HUES6 (cell line): ENCODE data around the gene ABCB9.
"Not testable (repeated sequence)": the region's sequence is repeated elsewhere in the genome, so short reads cannot be mapped to it uniquely, and the experiment has no call there.

Source experiments
- H3K27ac ChIP-seq: 2 replicates; pipeline ENCODE4 v1.7.0; 2013; ENCODE audit warnings: low read depth, mild to moderate bottlenecking, low read length, inconsistent platforms
- H3K27me3 ChIP-seq: 2 replicates; pipeline ENCODE4 v1.6.1; 2013; ENCODE audit warnings: low read length; ENCODE audit not compliant: control insufficient read depth, insufficient read depth
- H3K36me3 ChIP-seq: 2 replicates; pipeline ENCODE4 v1.6.1; 2013; ENCODE audit warnings: low read length; ENCODE audit not compliant: control insufficient read depth, insufficient read depth
- H3K4me1 ChIP-seq: 2 replicates; pipeline ENCODE4 v1.6.1; 2013; ENCODE audit warnings: low read length; ENCODE audit not compliant: control insufficient read depth, insufficient read depth
- H3K4me3 ChIP-seq: 2 replicates; pipeline ENCODE4 v1.5.1; 2013; ENCODE audit warnings: low read depth, low read length
- H3K9ac ChIP-seq: one replicate; pipeline ENCODE4 v1.6.1; 2013; ENCODE audit warnings: mild to moderate bottlenecking, low read length
- H3K9me3 ChIP-seq: 2 replicates; pipeline ENCODE4 v1.6.1; 2013; ENCODE audit warnings: low read depth, low read length; ENCODE audit not compliant: control insufficient read depth, insufficient read depth

The ABCB9 gene

DNA sequence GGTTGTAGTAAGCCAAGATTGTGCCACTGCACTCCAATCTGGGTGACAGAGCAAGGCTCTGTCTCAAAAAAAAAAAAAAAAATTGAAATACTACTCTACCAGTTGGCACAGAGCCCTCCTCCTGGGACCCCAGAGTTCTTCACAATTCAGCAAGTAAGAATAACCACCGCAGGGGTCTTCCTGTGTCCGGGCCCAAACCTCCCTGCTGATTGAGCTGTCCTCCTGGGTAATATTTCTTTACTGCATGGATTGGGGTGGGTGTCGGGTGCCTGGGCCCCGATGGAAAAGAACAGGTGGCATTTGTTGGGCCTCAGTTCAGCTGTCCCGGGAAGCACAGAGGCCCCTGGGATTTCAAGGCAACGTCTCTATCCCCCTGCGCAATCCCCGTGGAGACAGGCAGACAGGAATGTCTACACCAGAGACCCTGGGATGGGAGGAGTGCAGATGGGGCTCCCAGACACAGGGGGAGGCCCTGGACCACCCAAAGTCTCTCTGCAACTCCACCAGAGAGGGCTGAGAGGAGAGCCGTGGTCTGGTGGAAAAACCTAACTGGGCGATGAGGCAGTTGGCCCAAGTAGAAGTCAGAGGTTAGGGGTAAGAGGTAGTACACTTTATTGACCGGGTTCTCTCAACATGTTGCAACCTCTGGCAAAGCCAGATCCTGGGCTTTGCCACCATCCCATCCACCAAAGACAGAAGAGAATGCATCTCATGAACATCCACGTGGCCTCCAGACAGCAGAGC lies 37.7 kb downstream of the ABCB9 start:
- Histone ChIP-seq H3K9me3 (no peaks in the 10 kb centered on the region), H3K27me3 (no peaks in the 10 kb centered on the region), H3K27ac (no peak overlapping the region), H3K36me3 (no peaks in the 10 kb centered on the region), H3K9ac (no peak overlapping the region), H3K4me1 (no peaks in the 10 kb centered on the region), H3K4me3 (no peak overlapping the region)

DNA sequence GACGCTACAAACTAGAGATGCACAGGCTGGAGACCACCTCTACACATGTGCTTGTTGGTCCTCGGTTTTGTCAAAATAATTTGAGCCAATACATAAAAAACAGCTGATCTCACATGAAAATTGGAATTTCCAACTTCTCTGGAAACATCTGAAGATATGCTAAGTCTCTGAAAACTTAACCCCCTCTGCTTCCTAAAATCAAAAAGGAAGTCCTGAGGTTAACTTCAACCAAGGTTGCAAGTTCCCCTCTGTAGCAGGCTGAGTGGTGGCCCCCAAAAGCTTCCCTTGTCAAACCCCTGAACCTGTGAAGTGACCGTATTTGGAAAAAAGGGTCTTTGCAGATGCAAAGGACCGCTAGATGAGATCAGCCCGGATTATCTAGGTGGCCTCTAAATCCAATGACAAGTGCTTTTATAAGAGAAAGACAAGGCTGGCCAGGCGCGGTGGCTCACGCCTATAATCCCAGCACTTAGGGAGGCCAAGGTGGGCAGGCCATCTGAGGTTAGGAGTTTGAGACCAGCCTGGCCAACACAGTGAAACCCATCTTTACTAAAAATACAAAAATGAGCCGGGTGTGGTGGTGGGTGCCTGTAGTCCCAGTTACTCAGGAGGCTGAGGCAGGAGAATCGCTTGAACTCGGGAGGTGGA lies 38.4 kb downstream of the ABCB9 start:
- H3K9me3 ChIP-seq, result no peaks in the 10 kb centered on the region
- no peaks in the 10 kb centered on the region for H3K4me1 ChIP-seq
- no peak overlapping the region for H3K27ac ChIP-seq
- no peaks in the 10 kb centered on the region for H3K27me3 ChIP-seq
- no peak overlapping the region for H3K4me3 ChIP-seq
- no peaks in the 10 kb centered on the region for H3K36me3 ChIP-seq
- H3K9ac ChIP-seq, result no peak overlapping the region

DNA sequence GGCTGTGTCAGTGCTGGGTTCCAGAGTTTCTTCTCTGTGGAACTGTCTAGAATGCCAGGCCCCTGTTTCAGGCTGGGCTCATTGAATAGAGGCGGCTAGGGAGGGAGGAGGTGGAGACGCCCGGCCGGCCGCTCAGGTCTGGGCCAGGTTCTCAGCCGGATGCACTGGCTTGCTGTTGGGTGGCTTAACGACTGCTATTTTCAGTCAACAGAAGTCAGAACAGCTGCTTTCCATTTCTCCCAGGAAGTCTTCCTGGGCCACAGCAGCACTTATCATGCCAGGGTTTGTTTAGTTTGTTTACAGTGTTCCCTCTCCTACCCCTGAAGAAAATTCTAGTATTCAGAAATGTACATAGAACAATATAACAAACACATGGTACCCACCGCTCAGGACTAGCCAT lies 44.3 kb downstream of the ABCB9 start:
- no peaks in the 10 kb centered on the region for H3K27me3 ChIP-seq
- H3K9ac ChIP-seq, result no peak overlapping the region
- H3K4me1 ChIP-seq, result no peaks in the 10 kb centered on the region
- no peak overlapping the region for H3K27ac ChIP-seq
- no peaks in the 10 kb centered on the region for H3K36me3 ChIP-seq
- no peak overlapping the region for H3K4me3 ChIP-seq
- no peaks in the 10 kb centered on the region for H3K9me3 ChIP-seq

DNA sequence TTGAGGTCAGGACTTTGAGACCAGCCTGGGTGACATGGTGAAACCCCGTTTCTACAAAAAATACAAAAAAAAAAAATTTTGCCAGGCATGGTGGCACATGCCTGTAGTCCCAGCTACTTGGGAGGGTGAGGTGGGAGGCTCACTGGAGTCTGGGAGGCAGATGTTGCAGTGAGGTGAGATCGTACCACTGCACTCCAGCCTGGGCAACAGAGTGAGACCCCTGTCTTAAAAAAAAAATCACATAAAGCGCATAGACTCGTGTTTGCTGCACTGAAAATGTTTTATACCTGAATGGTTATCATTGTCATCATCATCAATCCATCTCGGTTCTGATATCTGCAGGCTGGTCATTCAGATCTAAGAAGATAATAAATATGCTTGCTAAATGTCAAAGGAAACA lies 45.6 kb downstream of the ABCB9 start:
- H3K9ac ChIP-seq, result no peak overlapping the region
- no peaks in the 10 kb centered on the region for H3K9me3 ChIP-seq
- no peak overlapping the region for H3K4me3 ChIP-seq
- no peaks in the 10 kb centered on the region for H3K4me1 ChIP-seq
- H3K27me3 ChIP-seq, result no peaks in the 10 kb centered on the region
- no peaks in the 10 kb centered on the region for H3K36me3 ChIP-seq
- no peak overlapping the region for H3K27ac ChIP-seq

DNA sequence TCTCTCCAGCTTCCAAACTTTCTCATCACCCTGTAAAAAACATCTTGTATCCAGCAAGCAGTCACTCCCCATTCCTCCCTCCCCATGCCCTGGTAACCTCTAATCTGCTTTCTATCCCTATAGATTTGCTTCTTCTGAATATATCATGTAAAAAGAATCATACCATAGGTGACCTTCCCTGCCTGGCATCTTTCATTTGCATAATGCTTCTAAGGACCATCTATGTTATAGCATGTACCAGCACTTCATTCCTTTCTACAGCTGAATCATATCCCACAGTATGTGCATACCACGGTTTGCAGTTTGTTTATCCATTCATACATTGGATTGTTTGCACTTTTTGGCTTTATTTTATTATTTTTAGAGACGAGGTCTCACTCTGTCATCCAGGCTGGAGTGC lies 47.4 kb downstream of the ABCB9 start:
- Histone ChIP-seq H3K36me3 (no peaks in the 10 kb centered on the region), H3K27me3 (no peaks in the 10 kb centered on the region), H3K4me1 (no peaks in the 10 kb centered on the region), H3K4me3 (no peak overlapping the region), H3K9ac (no peak overlapping the region), H3K27ac (no peak overlapping the region), H3K9me3 (no peaks in the 10 kb centered on the region)

DNA sequence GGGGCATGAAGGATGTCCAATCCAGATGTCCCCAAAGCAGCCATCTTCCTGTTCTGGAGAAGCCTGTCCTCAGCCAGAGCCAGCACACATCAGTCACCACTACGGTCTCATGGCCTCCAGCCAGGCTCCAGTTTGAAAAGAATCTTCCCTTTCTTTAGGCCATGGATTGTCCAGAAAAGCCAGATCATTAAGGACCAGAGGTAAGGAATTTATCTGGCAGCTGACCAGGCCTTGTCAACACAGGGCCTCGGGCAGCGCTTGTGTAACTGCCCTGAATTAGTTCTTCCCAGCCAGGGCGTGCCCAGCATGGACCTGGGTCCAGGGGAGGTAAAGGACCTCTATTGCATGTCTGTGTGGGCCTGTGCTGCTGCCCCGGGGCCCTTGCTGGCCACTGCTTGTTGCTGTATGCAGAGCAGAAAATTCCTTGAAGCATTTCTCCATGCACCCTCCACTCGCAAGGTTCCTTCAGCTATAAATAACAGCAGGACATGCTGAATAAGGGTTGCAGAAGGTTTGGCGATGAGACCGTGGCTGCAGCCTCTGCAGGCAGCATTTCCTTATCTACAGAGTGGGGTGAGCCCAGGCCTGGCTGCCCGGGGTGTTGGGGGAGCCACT lies 48.6 kb downstream of the ABCB9 start:
- no peak overlapping the region for H3K9ac ChIP-seq

DNA sequence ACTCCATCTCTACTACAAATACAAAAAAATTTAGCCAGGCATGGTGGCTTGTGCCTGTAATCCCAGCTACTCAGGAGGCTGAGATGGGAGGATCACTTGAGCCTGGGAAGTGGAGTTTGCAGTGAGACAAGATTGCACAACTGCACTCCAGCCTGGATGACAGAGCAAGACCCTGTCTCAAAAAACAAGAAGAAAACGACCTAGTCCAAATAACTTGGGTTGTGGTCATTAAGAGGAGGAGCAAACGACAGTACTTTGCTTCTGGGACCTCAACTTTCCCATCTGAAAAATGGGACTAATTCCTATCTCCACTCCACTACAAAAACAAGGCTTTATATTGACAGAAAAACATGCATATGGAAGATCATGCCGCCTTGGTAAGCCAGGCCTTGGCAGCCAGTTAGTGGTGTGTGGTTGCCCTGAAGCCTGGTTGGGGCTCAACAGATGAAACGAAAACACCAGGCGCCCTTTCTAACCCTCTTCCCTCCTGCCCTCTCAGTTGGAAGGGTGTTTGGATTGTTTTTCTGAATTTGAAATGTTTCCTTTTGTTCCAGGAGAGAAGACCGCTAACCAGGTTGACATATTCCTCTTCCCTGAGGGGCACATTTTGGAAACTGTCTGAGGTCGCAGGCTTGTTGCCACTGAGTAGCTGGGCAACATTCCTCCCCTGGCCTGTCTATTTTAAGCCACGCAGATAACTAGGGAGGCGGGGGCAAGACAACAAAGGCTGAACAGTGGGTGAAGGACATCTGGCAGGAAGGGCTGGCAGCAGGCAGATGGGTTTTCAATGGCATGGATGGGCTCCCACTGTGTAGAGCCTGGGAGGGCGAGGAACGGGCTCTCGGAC lies 56.6 kb downstream of the ABCB9 start:
- H3K9ac ChIP-seq, result no peak overlapping the region
- no peak overlapping the region for H3K4me3 ChIP-seq
- H3K27ac ChIP-seq, result no peak overlapping the region
- H3K4me1 ChIP-seq, result peaks cover 8% of the 10 kb centered on the region
- no peaks in the 10 kb centered on the region for H3K36me3 ChIP-seq
- H3K27me3 ChIP-seq, result no peaks in the 10 kb centered on the region; the same call in 1 of the 2 replicates
- no peaks in the 10 kb centered on the region for H3K9me3 ChIP-seq

More for the DNA sequence above, 48.6 kb downstream of the ABCB9 start:
- no peaks in the 10 kb centered on the region for H3K4me1 ChIP-seq
- H3K9me3 ChIP-seq, result no peaks in the 10 kb centered on the region
- no peak overlapping the region for H3K4me3 ChIP-seq
- H3K27ac ChIP-seq, result no peak overlapping the region
- no peaks in the 10 kb centered on the region for H3K36me3 ChIP-seq
- no peaks in the 10 kb centered on the region for H3K27me3 ChIP-seq

DNA sequence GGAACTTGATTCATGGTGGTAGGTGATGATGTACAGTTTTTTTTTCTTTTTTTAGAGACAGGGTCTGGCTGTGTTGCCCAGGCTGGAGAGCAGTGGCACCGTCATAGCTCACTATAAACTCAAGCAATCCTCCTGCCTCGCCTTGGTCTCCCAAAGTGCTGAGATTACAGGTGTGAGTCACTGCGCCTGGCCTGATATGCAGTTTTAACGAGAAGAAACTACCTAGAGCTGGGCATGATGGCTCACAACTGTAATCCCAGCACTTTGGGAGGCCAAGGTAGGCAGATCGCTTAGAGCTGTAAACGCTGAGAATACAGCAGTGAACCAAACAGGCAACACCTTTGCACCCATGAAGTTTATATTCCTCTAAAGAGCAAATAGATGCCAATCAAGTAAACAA lies 57.3 kb downstream of the ABCB9 start:
- Histone ChIP-seq H3K9me3 (no peaks in the 10 kb centered on the region), H3K4me3 (no peak overlapping the region), H3K4me1 (peaks cover 8% of the 10 kb centered on the region), H3K9ac (no peak overlapping the region), H3K27ac (no peak overlapping the region), H3K27me3 (no peaks in the 10 kb centered on the region; the same call in 1 of the 2 replicates), H3K36me3 (no peaks in the 10 kb centered on the region)

DNA sequence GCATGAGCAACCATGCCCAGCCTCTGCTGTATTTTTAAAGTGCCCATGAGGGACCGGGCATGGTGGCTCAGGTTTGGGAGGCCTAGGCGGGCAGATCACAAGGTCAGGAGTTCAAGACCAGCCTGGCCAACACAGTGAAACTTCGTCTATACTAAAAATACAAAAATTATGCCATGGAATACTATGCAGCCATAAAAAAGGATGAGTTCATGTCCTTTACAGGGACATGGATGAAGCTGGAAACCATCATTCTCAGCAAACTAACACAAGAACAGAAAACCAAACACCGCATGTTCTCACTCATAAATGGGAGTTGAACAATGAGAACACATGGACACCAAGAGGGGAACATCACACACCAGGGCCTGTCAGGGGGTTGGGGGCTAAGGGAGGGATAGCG lies 61.0 kb downstream of the ABCB9 start:
- H3K27ac ChIP-seq, H3K36me3 ChIP-seq, H3K27me3 ChIP-seq, H3K9ac ChIP-seq, H3K9me3 ChIP-seq, H3K4me3 ChIP-seq: not testable (repeated sequence)
- H3K4me1 ChIP-seq, result peaks cover 15% of the 10 kb centered on the region

DNA sequence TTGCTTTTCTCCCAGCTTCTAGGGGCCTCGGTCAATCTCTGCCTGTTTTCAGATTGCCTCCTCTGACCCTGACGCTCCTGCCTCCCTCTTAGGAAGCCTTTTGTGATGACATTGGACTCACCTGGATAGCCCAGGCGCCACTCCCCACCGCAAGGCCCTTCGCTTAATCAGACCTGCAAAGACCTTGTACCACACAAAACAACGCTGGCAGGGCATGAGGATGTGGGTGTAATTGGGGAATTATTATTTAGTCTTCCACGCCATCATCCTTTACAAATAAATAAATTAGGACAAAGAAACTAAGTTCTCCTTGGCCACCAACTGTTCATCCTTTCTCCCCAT lies 62.6 kb downstream of the ABCB9 start:
- H3K27ac ChIP-seq, result no peak overlapping the region
- 0 out of 2 replicates have a peak, but pooled peaks cover under 1% of the 10 kb centered on the region for H3K27me3 ChIP-seq
- H3K9ac ChIP-seq, result no peak overlapping the region
- H3K4me3 ChIP-seq, result no peak overlapping the region
- peaks cover 8% of the 10 kb centered on the region; the same call in 1 of the 2 replicates for H3K4me1 ChIP-seq
- no peaks in the 10 kb centered on the region for H3K9me3 ChIP-seq
- no peaks in the 10 kb centered on the region for H3K36me3 ChIP-seq
